HEK293 (cell line): ENCODE measurements around the gene ATOSA.

Source experiments
- CTCF ChIA-PET: fragments of 350-600 bp; formaldehyde crosslinking; extraction: SDS; loops from one replicate; lab custom pipeline; 2021; ENCODE audit warnings: antibody characterized with exemption; lab: Yijun Ruan, JAX
- POLR2A ChIA-PET: fragments of 300-600 bp; formaldehyde crosslinking; extraction: SDS; loops from one replicate; lab custom pipeline; 2020; ENCODE audit warnings: antibody characterized with exemption, inconsistent platforms; lab: Yijun Ruan, JAX
- H3K27ac ChIP-seq: fragments of 200-500 bp; sonication (Bioruptor generic); 2 replicates; pipeline ENCODE4 v1.5.1; 2014; ENCODE audit warnings: low read depth, low read length, control low read depth, inconsistent platforms; ENCODE audit errors: extremely low read depth
- H3K36me3 ChIP-seq, 2 experiments: fragments of 200-500 bp in 1 of 2; sonication (Bioruptor generic) in 1 of 2; 1 replicate in 1 of 2; 2 replicates in 1 of 2; pipeline ENCODE4 v1.5.1; 2014 to 2017; ENCODE audit warnings: inconsistent platforms in 2 of 2, low read length in 2 of 2; ENCODE audit not compliant: control insufficient read depth in 2 of 2, insufficient read depth in 1 of 2
- H3K4me1 ChIP-seq: fragments of 200-500 bp; sonication (Bioruptor generic); 2 replicates; pipeline ENCODE4 v1.5.1; 2014; ENCODE audit warnings: mild to moderate bottlenecking, low read length, inconsistent platforms; ENCODE audit not compliant: control insufficient read depth, insufficient read depth
- H3K4me3 ChIP-seq: 2 replicates; pipeline ENCODE4 v1.5.1; 2011; ENCODE audit warnings: low read depth, mild to moderate bottlenecking, control low read depth, low read length, moderate library complexity
- H3K9me3 ChIP-seq: fragments of 200-500 bp; sonication (Bioruptor generic); 2 replicates; pipeline ENCODE4 v1.5.1; 2014; ENCODE audit warnings: low read depth, low read length, inconsistent platforms; ENCODE audit not compliant: control insufficient read depth, insufficient read depth
- FEZF1 ChIP-seq: fragments of 450-650 bp; formaldehyde crosslinking; IDR thresholded peaks from 2 replicates; pipeline ENCODE4 v1.5.1; 2016; ENCODE audit warnings: missing biosample characterization, missing genetic modification characterization
- PRDM10 ChIP-seq: fragments of 450-650 bp; formaldehyde crosslinking; IDR thresholded peaks from 2 replicates; pipeline ENCODE4 v1.5.1; 2016; ENCODE audit warnings: missing biosample characterization, missing genetic modification characterization
- PRDM4 ChIP-seq: fragments of 450-650 bp; formaldehyde crosslinking; IDR thresholded peaks from 2 replicates; pipeline ENCODE4 v1.5.1; 2017; ENCODE audit warnings: missing biosample characterization, missing genetic modification characterization
- REST ChIP-seq: fragments of 450-650 bp; formaldehyde crosslinking; IDR thresholded peaks from 2 replicates; pipeline ENCODE4 v1.5.1; 2016; ENCODE audit warnings: missing biosample characterization, missing genetic modification characterization
- TSHZ1 ChIP-seq: fragments of 450-650 bp; formaldehyde crosslinking; IDR thresholded peaks from 2 replicates; pipeline ENCODE4 v1.5.1; 2016; ENCODE audit warnings: missing biosample characterization, missing genetic modification characterization, borderline replicate concordance
- ZBTB44 ChIP-seq: fragments of 450-650 bp; IDR thresholded peaks from 2 replicates; pipeline ENCODE4 v1.5.1; 2018; ENCODE audit warnings: missing biosample characterization, mild to moderate bottlenecking, missing genetic modification characterization
- ZBTB8A ChIP-seq: fragments of 450-650 bp; formaldehyde crosslinking; IDR thresholded peaks from 2 replicates; pipeline ENCODE4 v1.5.1; 2016; ENCODE audit warnings: missing biosample characterization, missing genetic modification characterization
- ZFP3 ChIP-seq: fragments of 450-650 bp; formaldehyde crosslinking; IDR thresholded peaks from 2 replicates; pipeline ENCODE4 v1.5.1; 2016; ENCODE audit warnings: low read depth, missing biosample characterization, missing genetic modification characterization
- ZIC2 ChIP-seq: fragments of 450-650 bp; formaldehyde crosslinking; IDR thresholded peaks from 2 replicates; pipeline ENCODE4 v1.5.1; 2016; ENCODE audit warnings: missing biosample characterization, missing genetic modification characterization
- ZNF112 ChIP-seq: fragments of 450-650 bp; formaldehyde crosslinking; IDR thresholded peaks from 2 replicates; pipeline ENCODE4 v1.5.0; 2017; ENCODE audit warnings: missing biosample characterization, missing genetic modification characterization
- ZNF202 ChIP-seq: fragments of 450-650 bp; formaldehyde crosslinking; IDR thresholded peaks from 2 replicates; pipeline ENCODE4 v1.5.1; 2016; ENCODE audit warnings: missing biosample characterization, missing genetic modification characterization, borderline replicate concordance
- ZNF398 ChIP-seq: fragments of 450-650 bp; formaldehyde crosslinking; IDR thresholded peaks from 2 replicates; pipeline ENCODE4 v1.5.1; 2017; ENCODE audit warnings: missing biosample characterization, missing genetic modification characterization
- ZNF449 ChIP-seq: fragments of 450-650 bp; formaldehyde crosslinking; IDR thresholded peaks from 2 replicates; pipeline ENCODE4 v1.5.1; 2017; ENCODE audit warnings: missing biosample characterization, mild to moderate bottlenecking, missing genetic modification characterization, moderate library complexity
- ZNF639 ChIP-seq: fragments of 450-650 bp; formaldehyde crosslinking; IDR thresholded peaks from 2 replicates; pipeline ENCODE4 v1.5.1; 2016; ENCODE audit warnings: missing biosample characterization, missing genetic modification characterization

The ATOSA gene

GRCh38 chr15:52695154-52695553, 16.0 kb upstream of the ATOSA start:
- H3K4me1 ChIP-seq = peaks cover 10% of the 10 kb centered on the region
- CTCF ChIA-PET = no interaction called here
- no peak overlapping the region for H3K27ac ChIP-seq
- no peaks in the 10 kb centered on the region for H3K36me3 ChIP-seq
- POLR2A ChIA-PET = no interaction called here
- H3K9me3 ChIP-seq = no peaks in the 10 kb centered on the region
- TF ChIP-seq FEZF1 (tag by site-specific recombination) (no peak), ZIC2 (tag by site-specific recombination) (no peak), PRDM4 (tag by site-specific recombination) (no peak), PRDM10 (no peak), ZNF639 (no peak), REST (tag by site-specific recombination) (no peak), ZBTB8A (tag by site-specific recombination) (no peak), ZNF398 (tag by site-specific recombination) (no peak), ZNF112 (tag by site-specific recombination) (no peak), ZBTB44 (tag by site-specific recombination) (no peak), ZNF202 (tag by site-specific recombination) (no peak), TSHZ1 (tag by site-specific recombination) (no peak), ZNF449 (tag by site-specific recombination) (no peak), ZFP3 (no peak)
- TF ChIP-seq, all 188 proteins: peak for 0
- no peak overlapping the region for H3K4me3 ChIP-seq
